Neural cell (in vitro differentiated cells): Measurements from ENCODE around the gene COL4A2.

Experiments
- CTCF ChIP-seq: fragments of 450-650 bp; IDR thresholded peaks from 2 replicates; pipeline ENCODE4 v1.5.1; 2014; ENCODE audit warnings: antibody characterized with exemption, mild to moderate bottlenecking, moderate library complexity; ENCODE audit not compliant: poor library complexity, severe bottlenecking
- EP300 ChIP-seq: fragments of 450-650 bp; conservative IDR thresholded peaks from 2 replicates; pipeline ENCODE4 v1.6.1; 2014; ENCODE audit warnings: antibody characterized with exemption, mild to moderate bottlenecking, moderate library complexity; ENCODE audit not compliant: poor library complexity, severe bottlenecking
- EZH2 ChIP-seq: fragments of 200-600, 300-800 bp; shearing (Covaris generic), sonication (generic); IDR thresholded peaks from 2 replicates; pipeline ENCODE4 v1.6.1; 2014; ENCODE audit warnings: antibody characterized with exemption, low read length, borderline replicate concordance, mild to moderate bottlenecking; ENCODE audit not compliant: insufficient read depth, poor library complexity, severe bottlenecking
- MXI1 ChIP-seq: fragments of 450-650 bp; conservative IDR thresholded peaks from 2 replicates; pipeline ENCODE4 v1.6.1; 2014; ENCODE audit warnings: antibody characterized with exemption, mild to moderate bottlenecking; ENCODE audit not compliant: poor library complexity, severe bottlenecking
- POLR2AphosphoS5 ChIP-seq: IDR thresholded peaks from 2 replicates; pipeline ENCODE4 v1.6.1; 2012
- RAD21 ChIP-seq: fragments of 450-650 bp; conservative IDR thresholded peaks from 2 replicates; pipeline ENCODE4 v1.6.1; 2014; ENCODE audit warnings: antibody characterized with exemption, mild to moderate bottlenecking, moderate library complexity
- REST ChIP-seq: IDR thresholded peaks from 2 replicates; pipeline ENCODE4 v1.6.1; 2012; ENCODE audit warnings: borderline replicate concordance
- SMC3 ChIP-seq: fragments of 450-650 bp; conservative IDR thresholded peaks from 2 replicates; pipeline ENCODE4 v1.6.1; 2014; ENCODE audit warnings: antibody characterized with exemption, mild to moderate bottlenecking, moderate library complexity; ENCODE audit not compliant: poor library complexity
- TAF1 ChIP-seq: IDR thresholded peaks from 2 replicates; pipeline ENCODE4 v1.6.1; 2012; ENCODE audit warnings: low read depth

- TF ChIP-seq CTCF: no peak
- TF ChIP-seq RAD21: no peak
- TF ChIP-seq REST: no peak
- TF ChIP-seq EZH2: no peak
- TF ChIP-seq TAF1: no peak
- TF ChIP-seq EP300: no peak
- no peak for TF ChIP-seq SMC3
- TF ChIP-seq POLR2AphosphoS5: no peak
- no peak for TF ChIP-seq MXI1
Observed at GRCh38 chr13:110261166-110262081, 45.7 kb upstream of the COL4A2 start.
